ENCODE results near the gene S100PBP.

The S100PBP gene

DNA sequence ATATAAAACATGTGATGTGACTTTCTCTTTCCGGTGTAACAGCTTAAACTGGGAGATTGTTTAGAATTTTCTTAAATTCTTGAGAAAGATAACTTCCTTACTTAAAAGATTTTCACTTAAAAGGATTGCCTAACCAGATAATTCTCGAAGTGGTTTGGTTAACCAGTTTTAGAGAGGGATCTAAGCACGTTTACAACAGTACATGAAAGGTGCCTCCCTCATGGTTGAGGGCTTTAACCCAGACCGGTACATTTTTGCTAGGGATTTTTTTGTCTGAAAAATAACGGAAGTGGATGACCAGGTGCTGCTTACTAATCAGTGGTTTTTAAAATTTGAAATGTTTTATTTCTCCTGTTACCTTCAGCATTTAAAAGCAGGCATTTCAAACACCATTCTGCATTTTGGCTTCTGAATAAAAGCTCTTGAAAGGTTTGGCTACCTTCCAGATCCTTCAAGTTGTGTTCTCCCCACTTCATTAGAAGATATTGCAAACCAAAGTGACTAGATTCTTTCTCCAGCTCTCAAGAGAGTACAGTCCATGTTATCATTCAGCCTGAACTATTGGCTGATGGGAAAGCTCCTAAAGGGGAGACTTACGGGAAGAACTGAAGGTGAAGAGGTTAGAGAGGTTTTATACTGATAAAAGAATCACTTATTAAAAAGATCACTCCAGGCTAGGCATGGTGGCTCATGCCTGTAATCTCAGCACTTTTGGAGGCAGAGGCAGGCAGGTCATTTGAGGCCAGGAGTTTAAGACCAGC lies 12.8 kb downstream of the S100PBP start:
- DNase-seq, result no peak

DNA sequence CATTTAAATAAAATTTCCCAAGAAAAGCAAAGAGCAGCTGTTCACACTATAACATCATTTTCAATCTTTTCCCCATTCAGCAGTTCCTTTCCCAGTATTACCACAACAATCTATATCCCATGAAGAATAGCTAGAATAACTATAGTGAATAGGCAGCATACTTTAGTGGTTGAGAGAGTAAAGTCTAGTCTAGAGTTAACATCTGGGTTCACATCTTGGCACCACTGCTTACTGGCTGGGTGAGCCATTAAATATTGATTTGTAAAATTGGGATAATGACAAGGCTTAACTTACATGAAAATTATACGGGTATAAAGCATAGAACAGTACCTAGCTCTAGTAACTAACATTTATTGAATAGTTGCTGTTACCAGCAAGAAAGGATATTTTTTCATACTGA lies 14.4 kb downstream of the S100PBP start:
- no peak for DNase-seq

DNA sequence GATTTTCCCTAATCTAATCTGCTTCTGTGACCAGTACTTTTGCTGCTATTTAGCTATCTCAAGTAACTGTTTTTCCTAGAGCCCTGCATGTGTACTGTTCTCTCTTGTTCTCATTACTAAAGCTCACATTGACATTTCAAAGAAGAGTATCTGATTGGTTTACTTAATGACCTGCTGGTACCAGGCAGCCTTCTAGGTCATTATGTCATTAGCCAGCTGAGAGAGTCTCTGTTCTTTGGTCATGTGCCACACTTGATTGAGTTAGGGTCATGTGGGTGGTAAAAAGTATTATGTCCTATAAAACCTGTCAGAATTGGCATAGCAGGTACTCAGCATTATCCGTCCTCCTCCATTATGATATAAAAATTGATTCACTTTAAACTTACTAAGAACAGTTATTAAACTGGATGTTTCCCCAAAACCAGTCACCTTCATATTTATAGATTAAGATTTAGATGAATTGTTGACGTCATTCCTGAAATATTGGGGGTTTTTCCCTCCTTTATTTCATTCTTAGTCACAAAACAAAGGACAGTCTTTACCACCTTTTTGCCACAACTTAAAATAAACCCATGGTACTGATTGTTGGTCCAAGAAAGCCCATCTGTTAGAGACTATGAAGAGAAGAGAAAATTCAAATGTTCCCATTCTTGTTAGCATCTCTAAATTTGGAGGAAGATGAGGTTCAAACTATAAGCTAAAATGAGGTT lies 31.1 kb downstream of the S100PBP start:
- DNase-seq, result no peak

DNA sequence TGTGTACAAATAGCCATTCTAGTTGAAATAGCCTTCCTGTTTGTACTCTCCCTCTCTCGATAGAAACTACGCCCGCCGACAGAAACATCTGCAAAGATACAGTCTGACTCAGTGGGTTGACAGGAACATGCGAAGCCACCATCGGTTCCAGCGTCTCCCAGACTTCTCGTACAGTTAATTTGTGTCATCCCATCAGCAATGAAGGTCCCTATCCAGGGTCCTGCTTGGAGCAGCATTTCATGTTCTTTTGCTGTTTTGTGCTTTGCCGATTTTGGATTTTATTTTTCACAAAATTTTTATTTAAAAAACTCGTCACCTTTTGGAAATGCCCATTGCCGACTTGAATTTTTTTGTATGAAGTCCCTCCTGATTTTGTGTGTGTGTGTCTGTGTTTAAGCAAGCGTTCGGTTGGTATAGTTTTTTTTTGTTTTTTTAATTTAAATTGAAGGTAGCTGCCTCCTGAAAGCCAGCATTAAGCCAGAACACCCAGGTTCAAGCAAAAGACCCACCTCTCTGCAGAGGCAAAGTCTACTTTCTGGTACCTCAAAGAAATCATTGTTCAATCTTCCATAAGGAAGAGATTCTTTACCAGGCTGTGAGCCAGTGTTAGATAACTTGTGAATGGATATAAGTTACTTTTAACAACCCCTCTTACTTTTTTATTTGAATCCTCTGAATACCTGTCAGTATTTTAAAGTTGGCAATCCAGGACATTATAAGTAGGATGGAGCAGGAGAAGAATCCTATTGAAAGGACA lies 38.6 kb downstream of the S100PBP start:
- DNase-seq, result no peak

DNA sequence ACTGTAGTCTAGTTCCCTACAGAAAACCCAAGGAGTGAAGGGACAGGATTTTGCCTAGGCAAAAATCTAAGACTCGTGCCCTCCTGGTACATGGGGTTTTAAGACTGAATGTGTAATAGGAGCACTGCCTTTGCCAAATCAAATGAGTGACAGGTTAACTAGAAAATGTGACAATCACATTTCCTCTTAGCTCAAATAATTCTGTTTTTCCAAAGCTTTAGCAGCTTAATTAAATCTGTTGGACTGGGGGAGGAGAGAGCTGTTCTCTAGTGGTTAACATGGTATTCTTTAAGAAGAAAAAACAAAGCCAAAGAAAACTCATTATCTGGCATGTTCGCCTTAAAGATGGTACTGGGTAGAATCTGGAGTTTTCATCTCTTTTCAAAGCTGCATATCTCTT lies 40.7 kb downstream of the S100PBP start:
- DNase-seq, result no peak

DNA sequence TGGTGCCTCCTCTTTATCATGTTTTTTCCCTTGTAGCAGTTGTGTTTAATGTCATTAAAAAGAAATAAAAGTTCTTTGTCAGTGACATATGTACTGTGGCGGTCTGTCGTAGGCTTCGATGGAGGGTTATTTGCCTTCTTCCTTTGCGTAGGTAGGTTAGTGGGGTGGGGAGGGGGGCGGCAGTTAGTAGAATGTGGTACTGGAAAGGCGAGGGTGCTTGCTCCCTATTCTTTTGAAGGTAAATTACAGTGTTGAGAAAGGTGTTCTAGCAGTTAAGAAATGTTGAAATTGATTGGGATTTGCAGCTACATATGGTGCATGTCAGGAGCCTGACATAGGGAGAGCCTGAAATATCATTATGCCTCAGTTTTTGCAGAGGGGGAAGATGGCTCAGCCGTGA lies 41.3 kb downstream of the S100PBP start:
- no peak for DNase-seq

DNA sequence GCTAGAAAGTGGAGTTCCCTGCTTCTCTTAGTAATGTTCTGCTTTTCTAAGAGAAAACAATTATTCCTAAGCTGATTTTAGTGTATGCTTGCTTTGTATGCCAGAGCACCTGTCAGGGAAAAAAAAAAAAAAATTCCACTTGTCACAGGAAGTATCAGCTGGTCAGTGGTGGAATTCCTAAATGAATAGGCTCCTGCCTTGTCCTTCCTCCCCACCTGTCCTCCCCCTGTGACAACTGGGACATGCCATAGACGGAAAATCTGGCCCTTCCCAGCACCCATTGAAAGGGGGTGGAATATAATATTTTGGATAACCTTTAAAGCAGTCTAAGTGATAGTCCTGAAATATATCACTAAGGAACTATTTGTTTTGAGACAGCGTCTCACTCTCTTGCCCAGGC lies 42.5 kb downstream of the S100PBP start:
- DNase-seq, result no peak

DNA sequence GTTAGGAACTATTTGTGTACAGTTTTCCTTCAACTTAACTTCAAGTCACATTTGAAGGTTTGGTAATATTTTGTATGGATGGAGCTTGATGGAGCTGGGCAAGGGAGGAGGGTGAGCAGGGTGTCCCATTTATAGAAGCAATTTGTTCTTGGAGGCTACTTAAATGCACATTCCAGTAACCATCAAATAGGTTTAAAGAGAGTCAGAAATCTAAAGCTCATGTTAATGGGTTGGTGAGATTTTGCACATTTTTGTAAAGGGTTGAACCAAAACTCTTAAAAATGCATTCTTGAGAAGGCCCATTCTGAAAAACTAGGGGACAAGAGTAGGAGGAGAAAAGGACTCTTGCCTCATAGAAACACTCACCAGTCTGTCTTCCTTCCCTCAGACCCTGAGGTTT lies 43.1 kb downstream of the S100PBP start:
- DNase-seq, result no peak

DNA sequence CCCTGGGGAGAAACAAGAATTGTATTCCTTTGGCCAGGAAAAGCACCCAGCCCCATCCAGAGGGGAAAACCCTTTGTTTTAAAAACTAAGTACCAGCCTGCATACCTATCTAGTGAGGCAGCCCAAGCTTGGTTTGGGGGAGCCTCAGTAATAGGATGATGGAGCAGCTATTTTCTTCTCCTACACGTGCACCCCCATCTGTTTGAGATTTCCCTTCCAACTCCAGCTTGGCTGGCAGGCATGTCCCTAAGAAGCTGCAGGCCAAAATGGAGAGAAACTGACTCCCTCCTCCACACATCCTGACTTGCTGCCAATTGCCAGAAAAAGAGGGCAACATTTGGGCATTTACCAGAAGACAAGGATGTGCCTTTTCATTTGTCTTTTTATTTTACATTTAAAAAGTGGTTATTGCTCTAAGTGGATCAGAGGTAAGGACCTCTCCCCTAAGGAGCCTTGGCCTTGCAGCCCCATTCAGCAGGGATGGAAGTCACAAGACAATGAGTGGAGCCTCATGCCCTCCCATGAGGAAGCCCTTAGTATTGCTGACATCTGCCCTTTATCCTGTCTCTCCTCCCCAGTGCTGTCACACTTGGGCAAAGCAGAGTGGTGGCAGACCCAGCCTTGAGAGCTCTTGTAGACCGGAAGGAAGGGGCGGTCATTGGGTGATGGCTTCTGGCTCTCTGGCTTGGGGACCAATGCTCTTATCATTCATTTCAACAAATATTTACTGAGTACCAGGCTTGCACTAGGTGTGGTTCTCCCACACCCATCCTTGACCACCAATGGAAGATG lies 44.6 kb downstream of the S100PBP start:
- no peak for DNase-seq

DNA sequence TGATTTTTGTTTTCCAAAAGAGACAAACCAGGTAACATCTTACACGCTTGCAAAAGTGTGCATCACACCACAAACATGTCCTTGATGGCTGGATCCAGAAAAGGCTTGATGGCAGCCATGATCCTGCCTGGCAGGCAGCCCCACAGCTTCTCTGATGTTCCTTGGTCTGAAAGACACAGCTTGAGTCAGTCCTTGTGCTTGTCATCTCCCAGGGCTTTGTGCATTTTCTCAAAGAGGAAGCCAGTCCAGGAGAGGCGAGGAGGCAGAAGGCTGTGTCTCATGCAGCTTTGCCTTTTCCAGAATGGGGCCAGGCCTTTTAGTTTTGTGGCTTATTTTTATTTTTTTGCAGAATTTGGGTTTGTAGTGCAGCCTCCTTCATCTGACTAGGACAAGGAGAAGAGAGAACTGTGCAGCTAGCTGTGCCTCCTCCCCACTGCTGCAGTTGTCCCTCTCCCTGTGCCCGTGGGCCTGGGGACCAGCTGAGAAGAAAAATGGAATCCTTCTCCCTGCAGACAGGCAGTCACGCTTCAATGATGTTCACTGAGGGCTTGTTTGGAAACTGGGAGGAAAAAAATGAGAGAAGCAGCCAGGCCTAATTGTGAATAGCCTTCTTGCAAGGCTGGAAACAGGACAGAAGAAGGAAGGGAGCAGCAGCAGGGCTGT lies 45.9 kb downstream of the S100PBP start:
- DNase-seq, result no peak

DNA sequence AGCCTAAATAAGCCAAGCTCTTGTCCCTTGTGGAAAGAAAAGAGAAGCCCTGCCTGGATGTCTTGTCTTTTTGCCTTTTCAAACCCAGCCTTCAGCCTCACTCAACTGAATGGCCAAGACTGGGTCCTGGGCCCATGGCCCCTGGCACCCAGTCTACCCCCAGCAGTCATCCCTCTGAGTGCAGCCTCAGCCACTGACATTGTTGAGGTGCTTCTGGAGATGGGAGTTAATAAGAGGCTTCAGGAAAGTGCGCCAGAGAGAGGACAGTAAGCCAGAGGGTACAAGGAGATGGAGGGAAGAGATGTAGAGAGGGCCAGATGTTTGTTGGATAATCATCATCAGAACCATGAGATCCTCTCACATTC lies 46.4 kb downstream of the S100PBP start:
- no peak for DNase-seq

DNA sequence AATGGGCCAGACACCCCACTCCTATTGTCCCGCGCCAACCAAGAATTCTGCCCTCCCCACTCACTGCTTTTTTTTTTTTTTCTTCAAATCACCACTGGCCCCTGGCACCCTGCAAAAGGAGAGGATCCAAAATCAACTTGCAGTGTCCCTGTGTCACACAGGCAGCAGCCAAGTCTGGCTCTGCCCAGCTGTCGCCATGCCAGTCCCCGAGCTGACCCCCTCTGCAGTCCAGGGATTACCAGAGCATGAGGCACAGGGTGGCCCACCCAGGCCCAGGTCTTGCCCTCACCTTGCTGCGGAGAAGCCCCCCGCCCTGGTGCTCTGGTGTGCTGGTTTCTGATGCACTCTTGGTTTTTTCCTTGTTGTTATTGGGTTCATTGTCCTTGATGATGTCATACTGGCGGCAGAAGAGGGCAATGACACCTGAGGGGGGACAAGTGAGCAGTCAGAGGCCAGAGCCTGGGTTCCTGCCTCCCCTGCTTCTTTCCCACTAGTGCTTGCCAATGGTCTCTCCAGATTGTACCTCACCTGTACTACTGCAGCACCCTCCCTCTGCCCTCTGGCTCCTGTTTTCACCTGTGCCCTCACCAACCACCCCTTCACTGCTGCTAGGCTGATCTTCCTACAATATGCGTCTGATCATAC lies 47.0 kb downstream of the S100PBP start:
- DNase-seq, result no peak

DNA sequence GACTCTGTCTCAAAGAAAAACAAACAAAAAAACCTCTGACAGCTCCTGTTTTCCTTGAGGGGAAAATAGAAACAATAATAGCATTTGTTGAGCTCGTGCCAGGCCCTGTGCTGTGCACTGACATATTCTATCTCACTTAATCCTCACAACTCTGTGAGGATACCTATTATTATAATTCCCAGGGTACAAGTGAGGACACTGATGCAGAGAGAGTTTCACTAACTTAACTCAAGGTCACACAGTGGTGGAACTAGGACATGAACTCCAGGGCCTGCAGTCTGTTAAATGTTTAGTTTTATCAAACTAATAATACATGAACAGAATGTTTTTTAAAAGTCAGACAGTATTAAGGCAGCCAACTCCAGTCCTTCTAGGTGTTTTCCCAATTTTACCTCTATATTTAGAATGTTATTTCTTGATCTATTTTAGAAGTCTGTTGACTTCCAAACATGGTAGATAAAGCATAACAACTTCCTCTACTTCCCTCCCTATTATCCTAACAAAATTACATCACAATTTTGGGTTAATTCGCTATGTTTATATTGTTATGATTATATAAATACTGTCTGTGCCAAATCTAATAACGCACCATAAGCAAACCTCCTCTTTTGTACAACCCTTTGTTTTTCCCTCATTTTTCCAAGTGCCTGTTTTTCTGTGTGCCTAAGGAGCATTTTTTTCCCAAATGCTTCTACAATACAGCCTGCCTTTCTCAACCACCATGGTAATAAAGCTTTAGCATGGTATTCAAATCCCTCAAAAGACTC lies 48.4 kb downstream of the S100PBP start:
- DNase-seq, result no peak

DNA sequence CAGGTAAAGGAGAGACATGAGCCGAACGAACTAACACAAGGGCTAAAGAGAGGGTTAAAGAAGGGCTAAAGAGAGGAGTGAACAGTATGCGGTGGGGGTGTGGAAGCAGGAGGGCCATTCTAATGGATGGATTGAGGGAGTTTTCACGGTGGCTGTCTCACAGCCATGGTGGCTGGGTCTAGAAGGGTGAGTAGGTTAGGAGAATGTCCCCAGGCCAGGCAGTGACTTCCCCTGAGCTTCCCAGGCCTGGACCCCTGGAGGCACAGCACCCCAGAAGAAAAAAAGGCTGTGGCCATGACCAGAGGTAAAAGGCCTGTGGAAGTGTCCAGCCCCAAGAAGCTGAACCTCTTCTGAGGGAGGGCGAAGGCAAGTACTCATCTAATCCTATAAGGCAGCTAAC lies 49.7 kb downstream of the S100PBP start:
- no peak for DNase-seq

DNA sequence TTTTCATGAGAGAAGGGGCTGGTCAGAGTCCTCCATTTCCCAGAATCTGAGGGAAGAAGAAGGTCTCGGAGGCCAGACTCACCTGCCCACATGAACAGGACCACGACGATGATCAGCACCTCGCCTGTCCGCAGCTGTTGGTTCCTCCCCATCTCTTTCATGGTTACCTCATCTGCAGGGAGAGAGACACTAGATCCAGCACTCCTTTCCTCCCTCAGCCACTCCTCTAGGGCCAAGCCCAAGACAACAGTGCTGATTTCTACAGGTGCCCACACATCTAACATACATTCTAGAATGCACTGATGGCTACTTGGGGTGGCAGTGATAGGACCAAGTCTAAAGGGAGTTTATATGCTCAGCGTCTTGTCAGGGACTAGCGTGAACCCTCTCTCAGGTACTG lies 50.2 kb downstream of the S100PBP start:
- no peak for DNase-seq

DNA sequence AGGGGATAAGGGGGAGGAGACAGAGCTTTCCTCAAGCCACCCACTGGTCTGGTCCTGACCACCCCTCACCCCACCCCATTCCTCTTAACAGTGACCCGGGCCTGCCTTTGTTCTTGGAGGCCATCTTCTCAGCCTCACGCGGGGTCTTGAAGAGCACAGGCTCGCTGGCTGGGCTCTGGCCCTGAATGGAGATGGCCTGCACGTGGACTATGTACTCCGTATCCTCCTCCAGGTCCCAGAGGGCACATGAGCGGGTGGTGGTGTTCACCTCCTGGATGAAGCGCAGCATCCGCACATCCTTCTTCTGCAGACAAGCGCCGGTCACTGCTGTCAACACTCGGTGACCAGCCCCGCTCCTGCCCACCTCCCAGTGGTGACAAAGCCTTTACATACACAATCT lies 50.6 kb downstream of the S100PBP start:
- no peak for DNase-seq

DNA sequence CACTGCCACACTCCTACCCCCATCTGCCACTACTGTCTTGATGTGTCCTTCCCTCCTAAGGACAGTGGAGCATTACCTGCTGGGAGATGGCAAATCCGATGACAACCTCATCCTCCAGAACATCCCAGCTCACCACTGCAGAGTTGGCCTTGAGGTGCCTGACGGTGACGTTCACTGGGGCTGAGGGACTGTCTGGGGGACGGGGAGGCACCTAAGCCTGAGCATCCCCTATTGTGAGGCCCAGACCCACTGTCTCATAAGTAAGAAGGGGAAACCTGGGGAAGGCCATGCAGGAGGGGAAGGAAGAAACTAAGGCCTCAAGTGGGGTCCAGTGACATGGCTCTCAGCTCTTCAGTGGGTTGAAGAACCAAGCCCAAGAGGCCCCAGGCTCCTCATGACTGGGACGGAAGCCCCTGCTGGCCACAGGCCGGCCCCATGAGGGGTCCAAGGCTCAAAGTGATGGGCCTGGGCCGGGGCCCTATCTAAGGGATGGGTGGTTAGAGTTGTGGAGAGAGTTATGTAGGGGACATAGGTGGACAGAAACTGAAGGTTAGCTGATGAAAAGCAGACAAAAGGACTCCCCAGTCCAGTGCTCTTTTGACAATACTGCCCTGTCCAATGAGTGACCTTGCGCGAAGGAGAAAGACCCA lies 51.5 kb downstream of the S100PBP start:
- DNase-seq, result no peak

DNA sequence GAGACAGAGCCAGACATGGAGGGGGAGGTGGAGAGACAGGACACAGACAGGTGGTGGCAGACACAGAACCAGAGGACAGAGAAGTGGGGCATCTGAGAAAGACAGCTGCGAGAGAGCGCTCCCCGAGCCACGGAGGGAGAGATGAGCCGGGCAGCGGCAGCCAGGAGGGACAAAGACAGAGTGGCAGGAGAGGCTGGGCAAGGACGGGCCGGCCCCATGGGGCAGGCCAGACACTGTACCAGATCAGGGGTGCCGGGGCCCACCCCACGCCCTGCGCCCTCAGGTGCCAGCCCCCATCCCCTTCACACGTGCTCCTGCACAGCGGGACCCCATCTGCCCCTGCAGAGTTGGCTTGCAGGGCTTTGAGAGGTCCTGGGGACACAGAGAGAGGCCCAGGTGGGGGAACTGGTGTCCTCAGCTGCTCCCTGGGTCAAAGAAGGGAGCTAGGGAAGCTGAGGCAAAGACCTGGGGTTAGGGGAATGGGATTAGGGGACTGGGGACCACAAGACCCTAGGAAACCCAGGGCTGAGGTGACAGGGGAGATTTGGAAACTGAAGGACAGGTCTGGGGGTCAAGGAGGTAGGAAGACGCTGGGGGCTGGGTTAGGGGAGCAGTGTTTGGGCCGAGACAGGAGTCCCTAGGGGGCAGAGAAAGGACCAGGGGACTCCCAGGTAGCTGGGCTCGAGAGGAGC lies 52.6 kb downstream of the S100PBP start:
- DNase-seq, result no peak

DNA sequence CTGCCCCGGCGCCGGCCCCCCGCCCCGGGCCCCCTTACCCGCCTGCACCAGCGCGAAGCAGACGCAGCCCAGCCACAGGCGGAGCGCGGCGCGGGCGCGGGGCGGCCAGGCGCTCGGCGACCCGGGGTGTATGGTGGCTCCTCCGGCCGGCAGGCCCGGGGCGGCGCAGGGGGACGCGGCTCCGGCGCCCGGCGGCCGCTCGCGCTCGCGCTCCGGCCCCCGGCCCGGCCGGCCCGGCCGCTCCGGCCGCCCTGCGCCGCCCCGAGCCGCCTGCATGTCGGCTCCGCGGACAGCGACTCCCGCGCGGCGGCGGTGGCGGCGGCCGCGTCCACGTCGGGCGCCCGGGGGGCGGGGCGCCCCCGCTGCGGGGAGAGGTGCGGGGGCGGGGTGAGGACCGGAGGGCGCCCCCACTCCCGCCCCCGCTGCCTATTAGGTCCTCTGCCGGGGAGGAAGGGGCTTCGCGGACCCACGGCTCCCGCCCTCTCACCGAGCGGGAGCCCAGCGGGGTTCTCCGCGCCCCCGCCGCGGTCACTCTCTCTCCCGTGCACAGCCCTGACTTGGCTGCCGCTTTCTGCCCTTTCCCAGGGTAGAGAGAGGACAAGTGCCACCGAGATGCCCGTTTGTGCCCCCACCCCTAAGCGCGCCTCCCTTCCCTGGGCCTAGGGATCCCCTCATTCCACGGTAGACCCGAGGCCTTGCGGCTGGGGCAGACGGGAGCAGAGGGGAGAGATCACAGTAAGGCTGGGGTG lies 53.3 kb downstream of the S100PBP start, which contains the start of gene FNDC5:
Gene FNDC5 (minus strand): TSS at position 298 of the 749 bp plus-strand sequence.
- no peak for DNase-seq
